Naive thymus-derived CD8-positive, alpha-beta T cell (primary cell): ENCODE results near the gene PXK. TPM values are rescaled to one million over a fixed set of nuclear protein-coding genes. Genes with fewer than 3 reads are reported as not detected.

Experiments
- ATAC-seq, 2 donors: fragments of 150-1000 bp; cut with Tn5 transposase in 1 of 2; sonication (Bioruptor Pico), chemical (Tn5 transposase) in 1 of 2; 1 replicate in 1 of 2; 2 replicates in 1 of 2; pipeline ENCODE4 v1.10.0; 2021; ENCODE audit warnings: mild to moderate bottlenecking in 2 of 2, moderate library complexity in 2 of 2
- POLR2A ChIA-PET: fragments of 350-600 bp; sonication (Branson Sonifier 250); formaldehyde crosslinking; loops from one replicate; lab custom pipeline; 2021; ENCODE audit warnings: antibody characterized with exemption; lab: Charles Lee
- DNase-seq, 10 donors: peaks; one replicate each; pipeline versions ENCODE4 v3.0.0 to v3.0.0-alpha.2; 2020 to 2022
- H3K27ac Mint-ChIP-seq, 10 donors: one replicate each; pipeline ENCODE4 v1.8.0; 2020 to 2022; ENCODE audit warnings: mild to moderate bottlenecking in 10 of 10, mixed read lengths in 10 of 10, moderate library complexity in 4 of 10, inconsistent platforms in 1 of 10
- H3K27me3 Mint-ChIP-seq, 5 donors: one replicate each; pipeline ENCODE4 v1.8.0; 2021 to 2022; ENCODE audit warnings: mixed read lengths in 5 of 5
- H3K36me3 Mint-ChIP-seq, 3 donors: one replicate each; pipeline ENCODE4 v1.8.0; 2020 to 2022; ENCODE audit warnings: mixed read lengths in 3 of 3, mild to moderate bottlenecking in 2 of 3, inconsistent platforms in 1 of 3
- H3K4me1 Mint-ChIP-seq, 4 donors: one replicate each; pipeline ENCODE4 v1.8.0; 2021 to 2022; ENCODE audit warnings: mixed read lengths in 4 of 4
- H3K4me3 Mint-ChIP-seq, 10 donors: one replicate each; pipeline ENCODE4 v1.8.0; 2020 to 2022; ENCODE audit warnings: mild to moderate bottlenecking in 10 of 10, mixed read lengths in 10 of 10, moderate library complexity in 6 of 10, inconsistent platforms in 1 of 10
- H3K9me3 Mint-ChIP-seq, 9 donors: one replicate each; pipeline ENCODE4 v1.8.0; 2020 to 2022; ENCODE audit warnings: mixed read lengths in 9 of 9, mild to moderate bottlenecking in 3 of 9, inconsistent platforms in 1 of 9, moderate library complexity in 1 of 9
- polyA plus RNA-seq, 3 donors: library from polyadenylated mRNA; unstranded; fragments of 300-500 nt; fragmentation: Illumina TruSeq; gene quantifications; one replicate each; pipeline ENCODE4 v1.2.3, GENCODE V29; 2021
- total RNA-seq, 8 experiments: library from RNA in 2 of 8; stranded (reverse) in 2 of 8; gene quantifications; one replicate each; pipeline ENCODE4 v1.2.3 and lab custom pipeline; 2021 to 2026

The PXK gene
- total and polyA plus RNA-seq, 5 experiments from 2014 or later: 16.3 to 26.6 (median 21.9) TPM

DNA sequence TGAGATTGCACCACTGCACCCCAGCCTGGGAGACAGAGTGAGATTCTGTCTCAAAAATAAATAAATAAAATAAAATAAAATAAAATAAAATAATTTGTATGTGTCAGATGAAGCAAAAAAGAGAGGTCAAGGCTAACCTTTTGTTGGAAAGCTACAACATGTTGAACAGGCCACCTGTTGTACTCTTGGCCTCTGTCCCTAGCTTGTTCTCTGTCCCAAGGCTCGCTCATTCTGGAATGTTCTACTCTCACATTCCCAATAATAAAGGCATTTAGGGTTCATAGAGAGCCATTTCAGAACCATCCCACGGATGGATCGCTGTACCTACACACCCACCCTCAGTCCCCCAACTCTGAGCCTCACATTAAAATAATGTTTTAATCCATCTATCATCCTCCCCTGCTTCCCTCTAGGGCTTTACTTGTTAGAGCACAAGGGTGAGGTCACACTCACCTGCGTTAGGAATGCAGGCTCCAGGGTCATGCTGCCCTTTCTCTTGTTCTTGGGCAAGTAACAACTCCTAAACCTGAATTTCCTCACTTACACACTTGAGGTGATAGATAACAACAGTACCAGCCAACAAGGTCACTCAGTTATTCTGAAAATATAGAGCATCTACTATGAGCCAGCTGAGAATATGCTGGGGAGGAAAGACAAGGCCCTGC lies 134.3 kb downstream of the PXK start:
- no peak overlapping the region for H3K4me3 Mint-ChIP-seq
- POLR2A ChIA-PET: no interaction called here
- no peak for ATAC-seq
- H3K9me3 Mint-ChIP-seq: no peaks in the 10 kb centered on the region
- H3K36me3 Mint-ChIP-seq: no peaks in the 10 kb centered on the region
- no peak for DNase-seq
- peaks cover 2 to 32% (median 17%) of the 10 kb centered on the region in 4 donors for H3K4me1 Mint-ChIP-seq
- H3K27ac Mint-ChIP-seq: no peak overlapping the region
- H3K27me3 Mint-ChIP-seq: peaks cover 0 to 1% (median 0%) of the 10 kb centered on the region in 5 donors

DNA sequence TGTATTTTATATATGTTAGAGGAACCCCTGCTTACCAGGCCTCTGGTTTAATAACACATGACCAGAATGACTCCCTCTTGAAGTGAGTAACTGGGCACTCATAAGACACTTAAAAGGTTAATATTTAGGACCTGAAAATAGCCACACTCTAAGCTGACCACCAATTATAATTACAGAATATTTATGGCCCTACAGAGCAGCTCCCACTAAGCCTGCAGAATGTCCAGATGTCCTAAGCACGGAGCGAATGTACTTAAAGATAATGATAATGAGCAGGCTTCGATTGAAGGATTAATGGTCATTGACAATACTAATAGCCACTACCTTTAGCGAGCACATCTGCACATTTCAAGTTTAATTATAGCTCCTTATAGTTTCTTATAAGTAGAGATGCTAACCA lies 136.4 kb downstream of the PXK start:
- no peaks in the 10 kb centered on the region for H3K36me3 Mint-ChIP-seq
- ATAC-seq: no peak
- H3K27ac Mint-ChIP-seq: no peak overlapping the region
- H3K27me3 Mint-ChIP-seq: no peaks in the 10 kb centered on the region
- no peak for DNase-seq
- POLR2A ChIA-PET: no interaction called here
- H3K4me3 Mint-ChIP-seq: no peak overlapping the region
- no peaks in the 10 kb centered on the region for H3K9me3 Mint-ChIP-seq
- H3K4me1 Mint-ChIP-seq: peaks cover 0 to 38% (median 10%) of the 10 kb centered on the region in 4 donors

DNA sequence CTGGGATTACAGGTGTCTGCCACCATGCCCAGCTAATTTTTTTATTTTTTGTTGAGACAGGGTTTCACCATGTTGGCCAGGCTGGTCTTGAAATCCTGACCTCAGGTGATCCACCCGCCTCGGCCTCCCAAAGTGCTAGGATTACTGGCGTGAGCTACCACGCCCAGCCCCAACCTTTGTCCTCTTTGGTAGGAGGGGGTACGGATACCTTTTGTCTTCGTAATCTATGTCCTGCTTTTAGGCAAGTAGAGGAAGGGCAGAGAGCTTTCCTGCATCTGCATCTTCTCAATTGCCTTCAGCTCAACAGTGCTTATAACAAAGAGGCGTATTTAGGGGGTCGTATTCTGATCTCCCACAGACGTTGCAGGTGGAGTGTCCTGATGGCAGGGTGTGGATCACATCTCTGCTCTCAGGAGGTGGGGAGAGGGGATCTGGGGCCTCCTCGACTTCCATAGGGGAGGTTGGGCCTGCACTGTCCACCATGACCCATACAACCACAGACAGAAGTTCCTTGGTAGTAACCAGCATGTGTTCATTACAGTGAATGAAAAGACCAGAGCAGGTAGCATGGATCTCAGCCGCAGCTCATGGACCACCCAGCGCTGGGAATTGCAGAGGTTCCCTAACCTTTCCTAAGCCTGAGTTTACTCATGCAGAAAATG lies 137.8 kb downstream of the PXK start:
- no peaks in the 10 kb centered on the region for H3K9me3 Mint-ChIP-seq
- no peak for DNase-seq
- H3K27ac Mint-ChIP-seq: peak overlapping the region in 4 of 10 donors; percentile 67 to 92 (median 82)
- H3K36me3 Mint-ChIP-seq: no peaks in the 10 kb centered on the region
- no peak overlapping the region for H3K4me3 Mint-ChIP-seq
- no peak for ATAC-seq
- no peaks in the 10 kb centered on the region for H3K27me3 Mint-ChIP-seq
- H3K4me1 Mint-ChIP-seq: peaks cover 6 to 51% (median 18%) of the 10 kb centered on the region in 4 donors
- POLR2A ChIA-PET: interaction anchor here (1.2 kb wide), 1 partner anchor 21 kb away, joined by 6 read pairs; the partner anchor contains the start of gene KCTD6

DNA sequence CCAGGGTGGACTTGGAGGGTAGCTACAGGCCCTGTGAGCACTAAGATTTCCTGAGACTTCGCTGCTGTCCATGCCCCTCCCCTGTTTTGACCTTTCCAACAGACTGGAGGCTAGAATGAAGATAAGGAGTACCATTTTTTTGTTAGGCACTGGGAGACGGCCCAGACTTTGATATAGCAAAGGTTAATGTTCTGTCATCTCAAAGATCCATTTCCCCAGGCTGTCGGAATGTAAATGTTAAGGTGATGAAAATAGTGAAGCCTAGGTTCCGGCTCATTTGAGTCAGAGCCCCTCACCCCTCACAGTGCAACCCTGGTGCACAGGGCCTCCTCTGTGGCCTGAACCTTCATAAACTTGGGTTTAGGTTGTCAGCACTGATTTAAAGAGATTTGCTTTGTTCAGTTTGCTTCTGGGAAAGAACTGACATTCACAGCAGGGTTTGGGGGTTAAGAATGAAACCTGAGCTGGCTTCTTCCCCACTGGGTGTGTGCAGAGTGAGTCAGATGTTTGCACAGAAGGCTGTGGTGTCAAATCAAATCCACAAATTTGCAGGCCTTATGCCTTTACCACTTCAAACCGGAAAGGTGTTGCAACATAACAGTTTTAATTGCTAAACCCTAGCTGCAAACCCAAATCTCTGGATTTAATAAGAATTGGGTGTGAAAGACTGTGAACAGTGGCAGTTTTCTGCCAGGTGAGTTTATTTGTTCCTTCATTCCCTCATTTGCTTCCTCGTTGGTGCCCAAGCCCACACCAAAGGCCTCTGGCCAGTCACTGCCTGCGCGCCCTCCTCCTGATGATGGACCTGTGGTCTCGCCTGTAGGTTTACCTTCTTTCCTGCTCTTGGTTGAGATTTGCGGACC lies 138.6 kb downstream of the PXK start:
- peak overlapping the region in 8 of 10 donors; percentile 20 to 92 (median 66) for H3K27ac Mint-ChIP-seq
- DNase-seq (peak in 2 of 10 donors; percentile 11 to 23), ATAC-seq (peak; percentile 64 to 80)
- H3K36me3 Mint-ChIP-seq: no peaks in the 10 kb centered on the region
- H3K4me1 Mint-ChIP-seq: peaks cover 6 to 51% (median 18%) of the 10 kb centered on the region in 4 donors
- no peaks in the 10 kb centered on the region for H3K9me3 Mint-ChIP-seq
- POLR2A ChIA-PET: interaction anchor here (0.6 to 1.2 kb wide), 3 partner anchors 20 to 117 kb away, joined by 3 to 6 read pairs (median 3); partner anchors contain the start of gene KCTD6
- H3K27me3 Mint-ChIP-seq: no peaks in the 10 kb centered on the region
- H3K4me3 Mint-ChIP-seq: peak overlapping the region in 5 of 10 donors; percentile 20 to 46 (median 31)

DNA sequence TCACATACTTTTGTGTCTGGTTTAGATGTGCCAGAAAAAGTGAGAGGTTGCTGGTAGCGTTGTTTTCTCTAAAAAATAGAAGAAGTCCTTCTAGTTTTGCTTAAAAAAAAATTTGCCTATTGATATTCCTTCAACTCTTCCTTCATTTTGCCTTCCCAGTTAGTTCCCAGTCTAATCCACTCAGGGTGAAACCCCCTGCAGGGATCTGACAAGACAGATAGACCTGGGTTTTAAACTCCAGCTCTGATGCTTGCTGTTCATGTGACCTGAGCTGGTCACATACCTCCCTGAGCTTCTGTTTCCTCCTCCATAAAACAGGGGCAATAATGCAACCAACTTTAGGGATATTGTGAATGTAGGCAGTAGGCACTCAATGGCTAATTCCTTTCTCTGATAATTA lies 140.6 kb downstream of the PXK start:
- DNase-seq (no peak), ATAC-seq (no peak)
- Mint-ChIP-seq H3K4me1 (peaks cover 6 to 53% (median 18%) of the 10 kb centered on the region in 4 donors), H3K9me3 (no peaks in the 10 kb centered on the region), H3K27ac (peak overlapping the region in 2 of 10 donors; percentile 15 to 57), H3K4me3 (no peak overlapping the region), H3K36me3 (no peaks in the 10 kb centered on the region), H3K27me3 (no peaks in the 10 kb centered on the region)
- POLR2A ChIA-PET: no interaction called here

DNA sequence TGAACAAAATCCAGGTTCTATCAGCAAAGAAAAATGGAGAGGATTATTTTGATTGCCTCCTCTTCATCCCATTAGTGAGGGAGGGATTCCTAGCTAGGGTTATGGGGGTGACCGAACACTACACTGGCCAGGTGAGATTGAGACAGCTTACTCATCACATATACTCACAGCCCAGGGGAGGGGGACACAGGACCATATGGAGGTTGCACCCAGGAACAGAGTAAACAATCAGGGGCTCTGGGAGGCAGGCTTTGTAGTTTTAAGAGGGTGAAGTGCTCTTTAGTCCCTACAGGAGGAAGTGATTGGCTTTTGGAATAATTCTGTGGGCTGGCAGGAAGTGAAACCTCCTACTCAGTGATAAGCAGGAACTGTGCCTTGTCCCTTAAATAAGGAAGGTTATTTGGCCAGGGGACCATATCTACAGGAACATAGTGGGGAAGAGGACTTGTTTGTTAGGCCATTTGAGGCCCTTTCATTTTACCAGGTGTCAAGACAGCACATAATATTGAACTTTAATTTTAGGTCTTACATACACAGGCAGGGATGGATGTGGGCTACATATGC lies 141.7 kb downstream of the PXK start:
- H3K9me3 Mint-ChIP-seq: peaks cover 0 to 2% (median 0%) of the 10 kb centered on the region in 9 donors
- H3K36me3 Mint-ChIP-seq: no peaks in the 10 kb centered on the region
- ATAC-seq (no peak), DNase-seq (no peak)
- H3K4me1 Mint-ChIP-seq: peaks cover 6 to 58% (median 18%) of the 10 kb centered on the region in 4 donors
- peak overlapping the region in 2 of 10 donors; percentile 5 to 8 for H3K27ac Mint-ChIP-seq
- no peaks in the 10 kb centered on the region for H3K27me3 Mint-ChIP-seq
- no peak overlapping the region for H3K4me3 Mint-ChIP-seq
- POLR2A ChIA-PET: no interaction called here

DNA sequence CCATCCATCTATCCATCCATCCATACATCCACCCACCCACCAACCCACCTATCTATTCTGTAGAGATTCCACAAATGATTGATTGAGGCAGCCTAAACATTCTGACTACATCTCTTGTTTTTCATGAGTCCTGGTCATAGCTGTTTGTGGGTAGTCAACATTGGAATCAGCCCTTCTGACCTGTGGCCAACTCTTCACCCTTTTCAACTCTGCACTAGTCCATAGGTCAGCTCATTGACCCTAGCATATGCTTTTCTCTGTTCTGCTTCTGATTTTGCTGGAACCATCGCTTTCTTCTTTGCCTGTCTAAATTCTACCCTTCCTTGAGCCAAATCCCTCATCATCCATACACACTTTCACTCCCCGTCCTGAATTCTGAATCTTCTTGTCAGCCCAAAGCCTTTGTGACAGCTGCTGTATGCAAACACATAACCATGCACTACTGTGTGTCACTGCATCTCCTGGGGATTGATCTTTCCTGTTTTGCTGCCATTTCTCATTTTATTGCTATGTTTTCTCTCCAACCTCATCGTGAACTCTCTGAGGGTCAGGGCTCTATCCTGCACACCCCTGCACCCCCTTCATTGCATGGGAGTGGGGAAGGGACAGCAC lies 142.4 kb downstream of the PXK start:
- peaks cover 6 to 56% (median 18%) of the 10 kb centered on the region in 4 donors for H3K4me1 Mint-ChIP-seq
- ATAC-seq (no peak), DNase-seq (no peak)
- peak overlapping the region in 1 of 10 donors; percentile 5 for H3K27ac Mint-ChIP-seq
- peaks cover 0 to 2% (median 0%) of the 10 kb centered on the region in 9 donors for H3K9me3 Mint-ChIP-seq
- POLR2A ChIA-PET: no interaction called here
- H3K36me3 Mint-ChIP-seq: no peaks in the 10 kb centered on the region
- H3K4me3 Mint-ChIP-seq: peak overlapping the region in 1 of 10 donors; percentile 37
- H3K27me3 Mint-ChIP-seq: peaks cover 0 to 2% (median 0%) of the 10 kb centered on the region in 5 donors

Other genes starting within 250 kb of the PXK start
- gene DNASE1L3, start 121.9 kb upstream of the PXK start, total RNA-seq: under 1 TPM in 1 of 2 experiments, not detected in 1; 0.66 TPM
- gene DNASE1L3, start 121.9 kb upstream of the PXK start, polyA plus RNA-seq: not detected
- 1 to 10 TPM; 6.0 to 6.1 TPM for gene ABHD6, start 95.1 kb upstream of the PXK start, total RNA-seq
- gene ABHD6, start 95.1 kb upstream of the PXK start, polyA plus RNA-seq: 1 to 10 TPM; 4.4 to 6.0 (median 5.4) TPM
- gene RPP14, start 26.6 kb upstream of the PXK start, total RNA-seq: 10 to 100 TPM; 19.4 to 20.4 TPM
- 1 to 10 TPM; 7.5 to 8.5 (median 7.8) TPM for gene RPP14, start 26.6 kb upstream of the PXK start, polyA plus RNA-seq
- gene HTD2, start 26.4 kb upstream of the PXK start, total RNA-seq: 1 to 10 TPM; 6.4 to 8.6 TPM
- 10 to 100 TPM; 17.4 to 31.2 (median 23.7) TPM for gene HTD2, start 26.4 kb upstream of the PXK start, polyA plus RNA-seq
- gene PDHB, start 100.9 kb downstream of the PXK start, total RNA-seq: 10 to 100 TPM; 60.2 to 66.4 TPM
- 100 to 1,000 TPM in 1 of 3 donors, 10 to 100 TPM in 2; 92.2 to 120 (median 95.3) TPM for gene PDHB, start 100.9 kb downstream of the PXK start, polyA plus RNA-seq
- 10 to 100 TPM in 1 of 2 experiments, 1 to 10 TPM in 1; 9.8 to 10.3 TPM for gene KCTD6, start 159.2 kb downstream of the PXK start, total RNA-seq
- gene KCTD6, start 159.2 kb downstream of the PXK start, polyA plus RNA-seq: 1 to 10 TPM; 5.5 to 8.8 (median 8.4) TPM
- gene ACOX2, start 204.3 kb downstream of the PXK start, total RNA-seq: not detected
- gene ACOX2, start 204.3 kb downstream of the PXK start, polyA plus RNA-seq: not detected
- not detected for gene FAM107A, start 244.5 kb downstream of the PXK start, total RNA-seq
- gene FAM107A, start 244.5 kb downstream of the PXK start, polyA plus RNA-seq: not detected